ENCODE results near the gene ALDOB.

Gene ALDOB

DNA sequence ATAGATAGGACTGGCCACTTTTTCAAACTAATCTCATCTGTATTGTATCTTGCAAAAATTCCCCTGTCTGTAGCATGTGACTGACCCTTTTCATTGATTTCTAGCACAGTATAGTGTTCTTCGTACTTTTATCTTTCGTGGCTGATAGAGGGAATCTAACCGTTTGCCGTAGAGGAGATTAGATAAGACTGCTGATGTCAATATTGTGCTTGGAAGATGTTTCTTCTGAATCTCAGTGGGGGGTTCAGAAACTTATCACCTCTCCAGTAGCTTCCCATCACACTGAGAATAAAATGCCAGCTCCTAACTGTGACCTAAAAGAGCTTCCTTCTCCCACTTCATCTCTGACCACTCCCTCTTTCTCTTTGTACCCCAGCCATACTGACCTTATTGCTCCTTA is 25.4 kb upstream of the ALDOB start:
- H3K4me3 ChIP-seq (ENCODE audit: low read depth, low read length), result no peak overlapping the region
- DNase-seq (ENCODE audit: low read depth), result no peak
- TF ChIP-seq, protein P1, sequence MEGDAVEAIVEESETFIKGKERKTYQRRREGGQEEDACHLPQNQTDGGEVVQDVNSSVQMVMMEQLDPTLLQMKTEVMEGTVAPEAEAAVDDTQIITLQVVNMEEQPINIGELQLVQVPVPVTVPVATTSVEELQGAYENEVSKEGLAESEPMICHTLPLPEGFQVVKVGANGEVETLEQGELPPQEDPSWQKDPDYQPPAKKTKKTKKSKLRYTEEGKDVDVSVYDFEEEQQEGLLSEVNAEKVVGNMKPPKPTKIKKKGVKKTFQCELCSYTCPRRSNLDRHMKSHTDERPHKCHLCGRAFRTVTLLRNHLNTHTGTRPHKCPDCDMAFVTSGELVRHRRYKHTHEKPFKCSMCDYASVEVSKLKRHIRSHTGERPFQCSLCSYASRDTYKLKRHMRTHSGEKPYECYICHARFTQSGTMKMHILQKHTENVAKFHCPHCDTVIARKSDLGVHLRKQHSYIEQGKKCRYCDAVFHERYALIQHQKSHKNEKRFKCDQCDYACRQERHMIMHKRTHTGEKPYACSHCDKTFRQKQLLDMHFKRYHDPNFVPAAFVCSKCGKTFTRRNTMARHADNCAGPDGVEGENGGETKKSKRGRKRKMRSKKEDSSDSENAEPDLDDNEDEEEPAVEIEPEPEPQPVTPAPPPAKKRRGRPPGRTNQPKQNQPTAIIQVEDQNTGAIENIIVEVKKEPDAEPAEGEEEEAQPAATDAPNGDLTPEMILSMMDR (IDR thresholded peaks at IDR 0.05; ENCODE audit: insufficient read depth, low read depth, low read length, missing control alignments), result no peak

DNA sequence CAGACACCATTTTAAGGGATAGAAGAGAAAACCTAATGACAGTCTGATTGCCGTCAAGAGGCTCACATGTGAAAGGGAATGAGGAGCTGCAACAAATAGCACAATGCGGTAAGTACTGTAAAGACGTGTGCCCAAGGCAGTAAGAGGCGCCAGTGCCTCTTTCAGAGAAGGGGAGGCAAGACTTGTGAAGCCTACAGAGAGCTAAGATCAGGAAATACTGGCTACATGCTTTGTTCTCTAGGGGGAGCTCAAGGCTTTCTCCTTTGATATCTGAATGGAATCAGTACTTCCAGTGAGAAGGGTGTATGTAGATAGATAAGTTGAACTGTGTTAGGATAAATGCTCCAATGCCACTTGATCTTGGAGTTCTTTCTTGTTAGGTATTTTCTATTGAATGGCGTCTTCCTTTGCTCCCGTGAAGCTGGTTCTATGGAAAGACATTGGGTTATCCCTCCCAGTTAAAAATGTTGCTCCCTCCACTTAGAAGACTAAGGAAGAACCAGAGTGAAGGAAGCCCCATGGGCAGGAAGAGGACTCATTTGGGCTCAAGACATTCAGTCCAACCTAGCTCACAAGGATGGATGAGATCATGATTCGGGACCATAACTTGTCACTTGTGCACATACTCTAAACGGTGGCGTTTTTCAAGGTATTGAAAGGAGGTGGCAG is 23.5 kb upstream of the ALDOB start:
- DNase-seq (ENCODE audit: low read depth), result peak; percentile 63
- TF ChIP-seq, protein P1 (IDR thresholded peaks at IDR 0.05; ENCODE audit: insufficient read depth, low read depth, low read length, missing control alignments), result peak; percentile 71
- H3K4me3 ChIP-seq (ENCODE audit: low read depth, low read length), result no peak overlapping the region

DNA sequence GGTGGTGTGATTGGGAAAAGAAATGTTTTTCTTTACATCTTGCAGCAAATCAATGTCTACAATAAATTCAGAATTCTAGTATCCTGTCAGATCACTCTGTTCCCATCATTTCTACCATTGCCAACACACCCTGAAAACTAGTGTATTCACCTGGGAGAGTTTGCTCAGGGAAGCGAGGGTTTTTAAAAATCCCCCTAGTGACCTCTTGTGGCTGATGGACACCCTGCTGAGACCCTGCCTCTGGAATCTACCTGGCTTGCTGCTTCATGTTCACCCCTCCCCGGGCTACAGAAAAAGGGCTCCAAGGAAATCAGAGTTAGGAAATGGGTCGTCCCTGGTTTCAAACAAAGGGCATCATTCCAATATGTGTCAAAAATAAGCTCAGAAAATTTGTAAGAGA is 21.4 kb upstream of the ALDOB start:
- H3K4me3 ChIP-seq (ENCODE audit: low read depth, low read length), result no peak overlapping the region
- no peak for DNase-seq (ENCODE audit: low read depth)
- TF ChIP-seq, protein P1 (IDR thresholded peaks at IDR 0.05; ENCODE audit: insufficient read depth, low read depth, low read length, missing control alignments), result no peak

DNA sequence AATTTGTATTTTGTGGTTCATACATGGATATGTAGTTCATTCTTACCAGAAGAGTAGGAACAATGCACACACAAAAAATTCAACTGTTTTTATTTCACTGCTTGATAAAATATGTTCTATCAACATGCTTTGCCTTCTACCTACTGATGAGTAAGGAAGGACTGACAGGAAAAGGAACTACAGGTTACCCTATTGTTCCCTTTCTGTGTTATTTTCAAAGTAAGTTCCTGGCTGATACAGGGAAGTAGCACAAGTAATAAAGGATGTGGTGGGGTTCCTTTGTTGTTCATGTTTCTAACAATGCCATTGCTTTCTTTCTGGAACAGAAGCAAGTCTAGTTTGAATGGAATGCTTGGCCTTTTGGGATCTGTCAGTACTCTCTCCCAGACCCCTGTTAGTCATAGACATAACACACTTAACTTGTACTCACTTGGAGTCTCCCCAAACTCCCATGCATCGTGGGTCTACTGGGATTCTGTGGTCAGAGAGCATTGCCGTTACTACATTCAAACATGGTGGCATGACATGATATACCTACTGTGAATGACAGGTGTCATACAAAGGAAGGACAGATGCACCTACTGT is 20.2 kb upstream of the ALDOB start:
- no peak for DNase-seq (ENCODE audit: low read depth)
- H3K4me3 ChIP-seq (ENCODE audit: low read depth, low read length), result no peak overlapping the region
- TF ChIP-seq, protein P1 (IDR thresholded peaks at IDR 0.05; ENCODE audit: insufficient read depth, low read depth, low read length, missing control alignments), result no peak

DNA sequence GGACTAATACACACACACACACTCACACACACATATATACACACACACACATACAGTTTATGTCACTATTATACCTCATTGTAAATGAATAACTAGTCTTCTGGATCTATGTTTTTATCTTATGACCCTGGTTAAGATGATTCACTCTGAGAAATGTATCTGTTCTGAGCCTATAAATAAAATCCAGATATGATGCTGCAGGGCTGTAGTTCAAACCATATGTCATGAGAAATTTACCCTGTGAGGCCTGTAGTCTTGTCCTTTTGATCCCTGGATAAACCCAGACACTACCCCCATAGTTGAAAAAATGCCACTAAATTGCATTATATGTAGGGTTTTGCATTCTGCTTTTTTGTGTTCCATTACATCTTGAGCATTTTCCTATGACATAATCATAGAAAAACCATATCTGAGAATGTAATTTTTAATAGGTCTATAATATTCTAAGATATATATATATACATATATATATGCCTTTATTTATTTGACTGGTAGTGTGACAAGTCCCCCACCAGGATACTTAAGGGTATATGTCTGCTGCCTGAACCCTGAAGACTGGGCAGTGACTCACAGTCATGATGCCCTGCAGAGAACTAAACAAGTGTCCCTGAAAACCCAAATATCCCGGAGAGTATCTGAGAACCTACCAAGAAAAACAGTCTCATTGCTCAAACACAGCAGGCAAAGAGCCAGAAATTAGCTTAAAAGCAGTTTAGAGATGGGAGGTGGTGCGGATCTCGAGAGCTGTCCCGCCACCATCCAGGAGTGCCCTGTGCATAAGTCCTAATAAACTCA is 18.4 kb upstream of the ALDOB start:
- H3K4me3 ChIP-seq (ENCODE audit: low read depth, low read length), result no peak overlapping the region
- TF ChIP-seq, protein P1 (IDR thresholded peaks at IDR 0.05; ENCODE audit: insufficient read depth, low read depth, low read length, missing control alignments), result no peak
- DNase-seq (ENCODE audit: low read depth), result no peak

DNA sequence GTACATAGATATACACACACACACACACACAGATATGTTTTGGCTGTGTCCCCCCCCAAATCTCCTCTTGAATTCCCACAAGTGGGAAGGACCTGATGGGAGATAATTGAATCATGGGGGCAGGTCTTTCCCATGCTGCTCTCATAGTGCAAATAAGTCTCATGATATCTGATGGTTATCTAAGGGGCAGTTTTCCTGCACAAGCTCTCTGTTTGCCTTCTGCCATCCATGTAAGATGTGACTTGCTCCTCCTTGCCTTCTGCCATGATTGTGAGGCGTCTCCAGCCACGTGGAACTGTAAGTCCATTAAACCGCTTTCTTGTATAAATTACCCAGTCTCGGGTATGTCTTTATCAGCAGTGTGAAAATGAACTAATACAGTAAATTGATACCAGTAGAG is 15.9 kb upstream of the ALDOB start:
- TF ChIP-seq, protein P1 (IDR thresholded peaks at IDR 0.05; ENCODE audit: insufficient read depth, low read depth, low read length, missing control alignments), result no peak
- DNase-seq (ENCODE audit: low read depth), result no peak

More for the DNA sequence above, 15.9 kb upstream of the ALDOB start:
- H3K4me3 ChIP-seq (ENCODE audit: low read depth, low read length), result no peak overlapping the region

All from GM12865 (cell line).